Measurements from ENCODE around the gene HOXA7.

DNA sequence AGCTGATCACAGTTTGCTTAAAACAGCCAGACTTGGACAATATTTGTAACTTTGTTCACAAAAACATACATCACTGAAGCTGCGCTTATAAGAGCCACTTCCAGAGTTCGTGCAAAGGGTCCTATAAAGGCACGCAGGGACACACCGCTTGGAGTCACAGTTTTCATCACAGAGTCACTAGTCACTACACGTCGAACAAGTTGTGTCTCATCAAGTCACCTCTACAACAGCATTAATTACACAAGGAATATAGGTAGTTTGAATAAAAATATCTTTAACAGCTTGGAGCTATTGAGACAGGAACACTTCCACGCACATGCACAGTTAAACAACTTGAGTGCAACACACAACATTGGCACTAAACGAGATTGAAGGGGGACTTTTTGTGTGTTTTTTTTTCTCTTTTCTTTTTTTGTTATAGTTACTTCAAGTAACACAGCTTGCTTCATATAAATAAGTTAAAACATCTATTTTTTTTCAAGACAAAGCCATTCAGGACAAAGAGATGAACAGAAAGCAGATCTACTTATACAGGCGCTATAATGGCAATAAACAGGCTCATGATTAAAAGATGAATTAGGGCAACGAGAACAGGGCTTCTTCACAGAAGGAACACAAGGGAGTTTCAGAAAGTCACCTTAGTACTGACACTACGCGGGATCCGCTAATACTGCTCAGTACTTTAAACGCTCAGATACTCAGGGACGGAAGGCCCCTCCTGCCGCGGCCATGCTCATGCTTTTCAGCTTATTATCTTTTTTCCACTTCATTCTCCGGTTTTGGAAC, 15.1 kb downstream of the HOXA7 start:
- TF ChIP-seq, protein P1, sequence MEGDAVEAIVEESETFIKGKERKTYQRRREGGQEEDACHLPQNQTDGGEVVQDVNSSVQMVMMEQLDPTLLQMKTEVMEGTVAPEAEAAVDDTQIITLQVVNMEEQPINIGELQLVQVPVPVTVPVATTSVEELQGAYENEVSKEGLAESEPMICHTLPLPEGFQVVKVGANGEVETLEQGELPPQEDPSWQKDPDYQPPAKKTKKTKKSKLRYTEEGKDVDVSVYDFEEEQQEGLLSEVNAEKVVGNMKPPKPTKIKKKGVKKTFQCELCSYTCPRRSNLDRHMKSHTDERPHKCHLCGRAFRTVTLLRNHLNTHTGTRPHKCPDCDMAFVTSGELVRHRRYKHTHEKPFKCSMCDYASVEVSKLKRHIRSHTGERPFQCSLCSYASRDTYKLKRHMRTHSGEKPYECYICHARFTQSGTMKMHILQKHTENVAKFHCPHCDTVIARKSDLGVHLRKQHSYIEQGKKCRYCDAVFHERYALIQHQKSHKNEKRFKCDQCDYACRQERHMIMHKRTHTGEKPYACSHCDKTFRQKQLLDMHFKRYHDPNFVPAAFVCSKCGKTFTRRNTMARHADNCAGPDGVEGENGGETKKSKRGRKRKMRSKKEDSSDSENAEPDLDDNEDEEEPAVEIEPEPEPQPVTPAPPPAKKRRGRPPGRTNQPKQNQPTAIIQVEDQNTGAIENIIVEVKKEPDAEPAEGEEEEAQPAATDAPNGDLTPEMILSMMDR (IDR thresholded peaks at IDR 0.05): no peak
- no peak for TF ChIP-seq EZH2 (IDR thresholded peaks at IDR 0.05; ENCODE audit: borderline replicate concordance, insufficient read depth, low read depth, low read length, poor library complexity, severe bottlenecking)

Measured in B cell (primary cell).